Measurements from ENCODE around the gene PRKACG.
"Not testable (repeated sequence)": the region's sequence is repeated elsewhere in the genome, so short reads cannot be mapped to it uniquely, and the experiment has no call there.

The PRKACG gene

GRCh38 chr9:69023650-69024049 lies 9.7 kb upstream of the PRKACG start:
- DNase-seq (ENCODE audit: low read depth) = no peak

GRCh38 chr9:69020301-69021145 lies 6.6 kb upstream of the PRKACG start:
- DNase-seq (ENCODE audit: low read depth) = no peak

GRCh38 chr9:69019808-69020207 lies 5.9 kb upstream of the PRKACG start:
- no peak for DNase-seq (ENCODE audit: low read depth)

GRCh38 chr9:69018737-69019136 lies 4.8 kb upstream of the PRKACG start:
- DNase-seq (ENCODE audit: low read depth) = no peak

- DNase-seq (ENCODE audit: low read depth) = no peak
Observed at GRCh38 chr9:69016191-69017096, 2.5 kb upstream of the PRKACG start.

GRCh38 chr9:69013382-69013727 lies 558 bp downstream of the PRKACG start:
- no peak for DNase-seq (ENCODE audit: low read depth)

- no peak for DNase-seq (ENCODE audit: low read depth)
Observed at GRCh38 chr9:69012696-69013381, 1.1 kb downstream of the PRKACG start.

- no peak for DNase-seq (ENCODE audit: low read depth)
Observed at GRCh38 chr9:69009708-69010107, 4.2 kb downstream of the PRKACG start.

DNA sequence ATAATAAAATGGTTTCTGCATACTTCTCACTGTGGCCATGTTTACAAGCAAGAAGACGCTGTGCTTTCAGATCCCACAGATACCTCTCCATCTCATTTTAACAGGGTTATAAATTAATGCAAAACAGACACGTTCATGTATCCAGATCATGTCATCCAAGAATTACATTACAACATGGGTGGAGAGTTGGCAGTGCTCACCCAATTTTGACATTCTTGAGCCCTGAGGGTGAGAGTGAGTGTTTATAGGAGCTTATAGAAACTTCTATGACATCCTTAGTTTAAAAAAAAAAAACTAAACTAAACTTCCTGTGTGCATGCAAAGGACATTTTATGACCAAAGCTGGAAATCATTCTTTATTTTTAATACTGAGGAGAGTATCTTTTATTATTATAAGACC lies 9.1 kb downstream of the PRKACG start:
- DNase-seq (ENCODE audit: low read depth) = no peak

DNA sequence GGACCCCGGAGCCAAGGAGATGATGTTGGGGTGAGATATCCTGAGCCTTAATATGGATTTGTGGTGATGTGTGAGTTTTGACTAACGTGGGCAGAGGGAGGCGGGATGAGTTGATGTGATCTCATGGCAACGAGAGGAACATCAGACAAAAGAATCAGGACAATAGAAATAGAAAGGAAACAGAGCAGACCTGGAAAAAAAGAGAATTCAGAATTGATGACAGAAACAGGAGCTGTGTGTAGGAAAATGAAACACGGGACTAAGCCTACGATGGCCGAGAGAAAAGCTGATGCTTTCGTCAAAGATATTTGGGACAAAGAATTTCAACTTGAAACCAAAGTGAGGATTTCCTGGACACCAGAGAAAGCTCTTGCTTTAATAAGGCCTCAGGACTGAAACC lies 10.9 kb downstream of the PRKACG start:
- no peak for DNase-seq (ENCODE audit: low read depth)

- DNase-seq (ENCODE audit: low read depth) = no peak
Observed at GRCh38 chr9:69001921-69002320, 12.0 kb downstream of the PRKACG start.

GRCh38 chr9:68999393-69000105 lies 14.4 kb downstream of the PRKACG start:
- peak; percentile 28 for DNase-seq (ENCODE audit: low read depth)

GRCh38 chr9:68998812-68999211 lies 15.1 kb downstream of the PRKACG start:
- no peak for DNase-seq (ENCODE audit: low read depth)

GRCh38 chr9:68998385-68998784 lies 15.5 kb downstream of the PRKACG start:
- no peak for DNase-seq (ENCODE audit: low read depth)

DNA sequence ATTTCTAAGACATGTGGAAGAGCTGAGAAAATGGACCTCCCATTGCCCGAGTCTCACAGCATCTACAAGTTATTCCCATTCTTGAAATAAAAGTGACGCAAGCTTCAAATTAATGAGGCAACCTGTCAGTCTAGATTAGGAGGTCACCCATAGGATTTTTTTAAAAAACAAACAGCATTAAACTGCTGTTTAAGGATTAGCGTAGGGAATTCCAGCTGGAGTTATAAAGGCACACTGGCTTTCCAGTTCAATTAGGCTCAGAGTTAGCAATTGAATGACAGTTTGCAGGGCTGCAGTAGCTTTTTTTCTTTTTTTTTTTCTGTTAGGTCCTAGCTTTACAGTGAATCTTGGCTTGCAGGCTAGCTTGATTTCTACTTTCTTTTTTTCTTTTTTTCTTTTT lies 16.2 kb downstream of the PRKACG start:
- no peak for DNase-seq (ENCODE audit: low read depth)

DNA sequence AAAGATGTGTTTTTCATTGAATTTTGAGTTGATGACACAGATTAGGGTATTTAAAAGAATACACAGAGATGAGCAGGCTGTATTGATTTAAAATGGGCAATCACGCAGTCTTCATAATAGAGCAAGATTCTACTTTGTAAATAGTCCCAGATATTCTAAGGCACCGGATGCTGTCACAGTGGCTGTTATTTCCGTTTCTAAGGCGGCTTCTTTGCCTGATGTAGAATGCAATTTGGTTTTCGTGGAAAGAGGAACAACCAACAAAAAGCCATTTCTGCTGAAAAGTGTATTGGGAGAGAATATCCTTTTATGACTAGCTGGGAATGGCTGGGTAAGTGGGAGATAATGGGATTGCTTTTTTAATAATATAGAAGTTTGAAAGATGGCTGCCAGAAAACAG lies 17.5 kb downstream of the PRKACG start:
- DNase-seq (ENCODE audit: low read depth) = no peak

DNA sequence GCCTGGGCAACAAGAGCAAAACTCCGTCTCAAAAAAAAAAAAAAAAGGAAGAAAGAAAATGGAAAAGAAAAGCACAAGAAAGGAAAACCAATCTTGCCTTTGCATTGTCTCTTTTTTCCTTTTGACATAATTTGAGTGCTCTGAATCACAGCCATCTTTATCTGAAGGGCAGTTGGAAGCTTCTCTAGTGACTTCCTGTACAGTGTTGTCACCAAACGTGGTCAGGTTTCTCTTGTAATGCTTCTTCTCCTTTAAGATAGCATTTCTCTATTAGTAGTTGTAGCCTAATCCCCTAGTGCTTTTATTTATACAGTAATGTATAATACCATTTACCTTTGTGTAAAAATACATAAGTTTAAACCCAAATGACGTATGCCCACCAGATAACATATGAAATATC lies 18.1 kb downstream of the PRKACG start:
- DNase-seq (ENCODE audit: low read depth) = no peak

GRCh38 chr9:68991457-68991856 lies 22.5 kb downstream of the PRKACG start:
- DNase-seq (ENCODE audit: low read depth) = no peak

GRCh38 chr9:68986949-68987348 lies 27.0 kb downstream of the PRKACG start:
- DNase-seq (ENCODE audit: low read depth) = not testable (repeated sequence)

DNA sequence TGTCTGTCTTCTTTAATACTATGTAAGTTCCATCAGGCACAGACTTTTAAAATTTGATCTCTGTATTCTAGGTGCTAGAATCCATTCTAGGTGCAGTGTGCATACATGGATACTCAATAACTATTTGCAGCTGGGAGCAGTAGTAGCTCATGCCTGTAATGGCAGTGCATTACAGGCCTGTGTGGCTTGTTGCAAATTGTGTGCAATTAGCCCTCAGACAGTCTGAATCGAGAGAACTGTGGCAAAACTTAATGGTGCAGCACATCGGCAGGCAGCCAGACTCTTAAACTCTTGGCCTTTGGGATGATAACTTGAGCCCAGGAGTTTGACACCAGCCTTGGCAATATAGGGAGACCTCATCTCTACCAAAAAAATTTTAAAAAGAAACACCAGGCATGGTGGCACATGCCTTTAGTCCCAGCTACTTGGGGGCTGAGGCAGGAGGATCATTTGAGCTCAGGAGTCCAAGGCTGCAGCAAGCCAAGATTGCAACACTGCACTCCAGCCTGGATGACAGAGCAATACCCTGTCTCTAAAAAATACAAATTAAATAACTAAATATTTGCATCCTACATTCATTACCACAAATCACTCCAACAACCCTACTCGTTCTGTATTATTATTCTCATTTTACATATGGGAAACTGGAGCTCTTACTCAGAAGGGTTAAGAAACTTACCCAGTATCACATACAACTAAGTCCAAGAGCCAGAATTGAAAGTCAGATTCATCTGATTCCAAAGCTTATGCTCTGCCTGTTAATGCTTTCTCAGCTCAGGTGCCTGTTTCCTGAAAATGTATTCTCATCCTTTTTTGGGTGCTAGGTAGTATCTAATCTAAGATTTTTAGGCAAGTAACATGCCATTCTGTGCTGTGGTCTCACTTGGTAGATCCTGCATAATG lies 30.1 kb downstream of the PRKACG start:
- no peak for DNase-seq (ENCODE audit: low read depth)

DNA sequence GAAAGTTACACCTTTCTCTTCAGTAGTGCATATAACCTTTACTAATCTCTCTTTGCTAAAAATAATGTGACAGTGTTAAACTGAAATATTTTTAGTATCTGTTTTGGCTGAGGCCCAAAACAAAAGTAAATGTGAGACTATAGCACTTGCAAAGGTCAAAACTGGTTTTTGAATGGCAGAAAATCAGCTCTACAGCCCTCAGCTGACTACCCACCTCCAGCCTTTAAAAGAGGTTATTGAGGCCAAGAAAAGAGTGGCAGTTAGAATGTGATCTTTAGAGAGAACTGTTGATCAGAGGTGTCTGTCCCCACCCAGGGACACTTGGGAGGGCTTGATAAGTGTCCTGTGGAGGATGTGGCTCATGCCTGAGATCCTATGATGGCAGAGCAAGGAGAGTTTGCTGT lies 30.9 kb downstream of the PRKACG start:
- no peak for DNase-seq (ENCODE audit: low read depth)
